K562 (cell line): ENCODE results near the gene SHLD2. TPM values are rescaled to one million over a fixed set of nuclear protein-coding genes. Genes with fewer than 3 reads are reported as not detected.

ENCODE experiments used
- ATAC-seq: fragments of 200-7000 bp; cut with Tn5 transposase; 3 replicates; pipeline ENCODE4 v1.9.1; 2020; ENCODE audit warnings: moderate library complexity
- BruUV-seq: library from RNA; stranded (reverse); fragments of 400-500 nt; replicated peaks from 2 replicates; lab custom pipeline; 2021; lab: Mats Ljungman, UMichigan
- CTCF ChIA-PET: fragments of 300-600 bp; formaldehyde crosslinking; extraction: SDS; loops from one replicate; lab custom pipeline; 2021; ENCODE audit warnings: low intra/inter-chr PET ratio; lab: Yijun Ruan, JAX
- POLR2A ChIA-PET: fragments of 300-600, 350-650 bp; sonication (Branson Sonifier 250); formaldehyde crosslinking; extraction: SDS; loops from one replicate; lab custom pipeline; 2021; ENCODE audit warnings: antibody characterized with exemption, inconsistent platforms; lab: Yijun Ruan, JAX
- DNase-seq, 4 experiments: peaks; one replicate each; pipeline versions ENCODE4 v3.0.0 to v3.0.0-alpha.2; 2011 to 2018; ENCODE audit warnings: low spot score in 3 of 4, mixed read lengths in 3 of 4; ENCODE audit errors: extremely low read depth in 1 of 4
- FAIRE-seq: peaks from 2 replicates; lab custom pipeline; 2011; peaks lifted over from hg19 to GRCh38; lab: Jason Lieb, UNC
- H2AFZ ChIP-seq: 2 replicates; pipeline ENCODE4 v1.6.0; 2011; ENCODE audit warnings: low read depth, low read length, control low read depth, inconsistent platforms
- H3K27ac ChIP-seq: fragments of 200-600 bp; 3 replicates; pipeline ENCODE4 v1.8.0; 2011; ENCODE audit warnings: low read depth, mild to moderate bottlenecking, control low read depth, inconsistent platforms, low read length, moderate library complexity, mixed read lengths; ENCODE audit errors: extremely low read depth
- H3K27me3 ChIP-seq, 2 experiments: fragments of 300-600 bp in 1 of 2; 2 replicates in 1 of 2; 3 replicates in 1 of 2; pipeline versions ENCODE4 v1.6.0 to v1.8.0; 2011; ENCODE audit warnings: inconsistent platforms in 2 of 2, low read length in 2 of 2, mild to moderate bottlenecking in 1 of 2, mixed read lengths in 1 of 2, moderate library complexity in 1 of 2; ENCODE audit not compliant: control insufficient read depth in 2 of 2, insufficient read depth in 2 of 2
- H3K36me3 ChIP-seq: fragments of 300-600 bp; 3 replicates; pipeline ENCODE4 v1.8.0; 2011; ENCODE audit warnings: mild to moderate bottlenecking, low read length, inconsistent platforms; ENCODE audit not compliant: control insufficient read depth, insufficient read depth
- H3K4me1 ChIP-seq, 2 experiments: fragments of 200-600 bp in 1 of 2; replicated peaks in 1 of 2; 2 replicates in 1 of 2; 3 replicates in 1 of 2; pipeline versions ENCODE4 v1.5.1 to v1.8.0; 2011; ENCODE audit warnings: inconsistent platforms in 2 of 2, low read length in 2 of 2, mild to moderate bottlenecking in 1 of 2, mixed read lengths in 1 of 2, moderate library complexity in 1 of 2; ENCODE audit not compliant: control insufficient read depth in 2 of 2, insufficient read depth in 2 of 2
- H3K4me2 ChIP-seq: 2 replicates; pipeline ENCODE4 v1.6.1; 2011; ENCODE audit warnings: low read length, control low read depth, inconsistent platforms, mixed read lengths; ENCODE audit not compliant: insufficient read depth
- H3K4me3 ChIP-seq: fragments of 200-600 bp; sonication (generic), shearing (Covaris generic); 2 replicates; pipeline ENCODE4 v1.5.1; 2016; ENCODE audit warnings: control low read depth, inconsistent platforms
- H3K79me2 ChIP-seq: fragments of 200-600 bp; 3 replicates; pipeline ENCODE4 v1.8.0; 2011; ENCODE audit warnings: low read length, inconsistent platforms; ENCODE audit not compliant: control insufficient read depth, insufficient read depth
- H3K9ac ChIP-seq, 2 experiments: 2 replicates each; pipeline versions ENCODE4 v1.6.0 to v1.6.1; 2011; ENCODE audit warnings: low read depth in 2 of 2, low read length in 2 of 2, control low read depth in 1 of 2, inconsistent platforms in 1 of 2, mild to moderate bottlenecking in 1 of 2, mixed read lengths in 1 of 2; ENCODE audit not compliant: insufficient read depth in 1 of 2
- H3K9me1 ChIP-seq: one replicate; pipeline ENCODE4 v1.6.0; 2011; ENCODE audit warnings: inconsistent platforms, mild to moderate bottlenecking, low read length, moderate library complexity; ENCODE audit not compliant: control insufficient read depth, insufficient read depth
- H3K9me3 ChIP-seq: replicated peaks from 2 replicates; pipeline ENCODE4 v1.5.1; 2011; ENCODE audit warnings: low read depth, low read length, inconsistent platforms; ENCODE audit not compliant: control insufficient read depth, insufficient read depth
- H4K20me1 ChIP-seq: replicated peaks from 2 replicates; pipeline ENCODE4 v1.6.1; 2011; ENCODE audit warnings: low read length, inconsistent platforms, mixed read lengths; ENCODE audit not compliant: control insufficient read depth, insufficient read depth
- E2F8 ChIP-seq: fragments of 450-650 bp; IDR thresholded peaks from 2 replicates; pipeline ENCODE4 v1.7.1; 2018; ENCODE audit warnings: mild to moderate bottlenecking, low read depth; ENCODE audit not compliant: partially characterized antibody
- NFXL1 ChIP-seq: fragments of 450-650 bp; formaldehyde crosslinking; IDR thresholded peaks from 2 replicates; pipeline ENCODE4 v1.4.0; 2021; ENCODE audit warnings: mild to moderate bottlenecking
- SMAD3 ChIP-seq: fragments of 450-650 bp; formaldehyde crosslinking; conservative IDR thresholded peaks from 2 replicates; pipeline ENCODE4 v1.4.0; 2020; ENCODE audit warnings: mild to moderate bottlenecking
- ZBED1 ChIP-seq: IDR thresholded peaks from 2 replicates; pipeline ENCODE4 v1.6.1; 2014
- ZFP30 ChIP-seq: fragments of 250-450 bp; sonication (Bioruptor Pico); IDR thresholded peaks from 2 replicates; pipeline ENCODE4 v1.8.0; 2022; ENCODE audit warnings: moderate library complexity, mild to moderate bottlenecking, inconsistent platforms, borderline replicate concordance
- WGBS: fragments of 100-300 bp; shearing (Covaris generic); methylation state at CpG from one replicate; pipeline ENCODE4 v1.1.6; 2016; ENCODE audit warnings: low coverage, mixed read lengths; ENCODE audit not compliant: insufficient coverage; ENCODE audit errors: missing lambda C conversion rate; 5-methylcytosine and 5-hydroxymethylcytosine counted together
- in situ Hi-C: fragments of 300-500 bp; cut with MboI; formaldehyde crosslinking; loops from 4 replicates; pipeline ENCODE4 v1.15.0; 2018; ENCODE audit warnings: inconsistent platforms, mixed read lengths
- intact Hi-C: fragments of 100-400 bp; cut with micrococcal nuclease; formaldehyde crosslinking; loops from 2 replicates; pipeline ENCODE4 v1.14.2; 2022
- polyA plus RNA-seq, 8 experiments: library from polyadenylated mRNA; depleted of rRNA in 4 of 8; stranded (reverse) in 5 of 8; unstranded in 3 of 8; fragments of >200 nt; fragmentation: Nextera tagmentation in 2 of 8; fragmentation: Illumina TruSeq in 1 of 8; extraction: Ambion mirVana in 2 of 8; extraction: Trizol in 1 of 8; gene quantifications; 2 replicates each; pipeline versions ENCODE4 v1.2.1 to v1.2.3, GENCODE V29; 2011 to 2014; ENCODE audit warnings: inconsistent platforms in 1 of 8, missing spikeins in 1 of 8
- total RNA-seq, 7 experiments: library from RNA; depleted of rRNA in 6 of 7; stranded (reverse); fragments of >200 nt in 6 of 7; fragmentation: Illumina TruSeq in 2 of 7; extraction: Trizol in 2 of 7; gene quantifications; 2 replicates each; pipeline versions ENCODE4 v1.2.1 to v1.2.3, GENCODE V29; 2011 to 2021; ENCODE audit warnings: low replicate concordance in 1 of 7
- TF ChIP-seq, protein P1 (sequence below): fragments of 200-600 bp; sonication (generic); IDR thresholded peaks from one replicate; pipeline ENCODE4 v1.6.1; 2012; ENCODE audit warnings: mild to moderate bottlenecking, low read depth, low read length, inconsistent platforms

Gene SHLD2
- total and polyA plus RNA-seq, 9 of the 15 experiments (the other 6 are each of a cell fraction or from before 2014, with no cell fraction given): 21.6 to 51.2 (median 39.4) TPM

DNA sequence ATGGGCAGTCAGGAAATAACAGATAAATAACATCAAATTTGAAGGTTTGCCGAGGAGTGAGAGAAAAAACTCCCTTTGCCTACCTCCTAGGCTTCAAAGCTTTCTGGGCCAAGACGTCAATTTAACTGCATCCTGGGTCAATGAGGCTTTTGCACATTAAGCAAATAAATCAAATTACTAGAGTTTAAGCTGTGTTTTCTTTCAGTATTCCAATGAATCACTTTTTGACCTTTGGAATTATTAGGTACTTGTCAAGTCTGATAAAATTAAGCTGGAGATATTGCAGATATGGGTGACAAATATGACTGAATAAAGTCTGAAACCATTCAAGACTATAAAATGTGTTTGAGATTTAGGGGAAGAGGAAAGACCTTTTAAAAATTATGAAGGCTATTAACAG is 22.6 kb upstream of the SHLD2 start:
- no TSS peak for BruUV-seq
- 43% methylated on average over 1 of the region's 2 CpGs for WGBS
- TF ChIP-seq E2F8 (no peak), SMAD3 (no peak), ZBED1 (no peak), NFXL1 (CRISPR knock-in tag) (no peak), ZFP30 (CRISPR knock-in tag) (no peak)
- TF ChIP-seq, protein P1, sequence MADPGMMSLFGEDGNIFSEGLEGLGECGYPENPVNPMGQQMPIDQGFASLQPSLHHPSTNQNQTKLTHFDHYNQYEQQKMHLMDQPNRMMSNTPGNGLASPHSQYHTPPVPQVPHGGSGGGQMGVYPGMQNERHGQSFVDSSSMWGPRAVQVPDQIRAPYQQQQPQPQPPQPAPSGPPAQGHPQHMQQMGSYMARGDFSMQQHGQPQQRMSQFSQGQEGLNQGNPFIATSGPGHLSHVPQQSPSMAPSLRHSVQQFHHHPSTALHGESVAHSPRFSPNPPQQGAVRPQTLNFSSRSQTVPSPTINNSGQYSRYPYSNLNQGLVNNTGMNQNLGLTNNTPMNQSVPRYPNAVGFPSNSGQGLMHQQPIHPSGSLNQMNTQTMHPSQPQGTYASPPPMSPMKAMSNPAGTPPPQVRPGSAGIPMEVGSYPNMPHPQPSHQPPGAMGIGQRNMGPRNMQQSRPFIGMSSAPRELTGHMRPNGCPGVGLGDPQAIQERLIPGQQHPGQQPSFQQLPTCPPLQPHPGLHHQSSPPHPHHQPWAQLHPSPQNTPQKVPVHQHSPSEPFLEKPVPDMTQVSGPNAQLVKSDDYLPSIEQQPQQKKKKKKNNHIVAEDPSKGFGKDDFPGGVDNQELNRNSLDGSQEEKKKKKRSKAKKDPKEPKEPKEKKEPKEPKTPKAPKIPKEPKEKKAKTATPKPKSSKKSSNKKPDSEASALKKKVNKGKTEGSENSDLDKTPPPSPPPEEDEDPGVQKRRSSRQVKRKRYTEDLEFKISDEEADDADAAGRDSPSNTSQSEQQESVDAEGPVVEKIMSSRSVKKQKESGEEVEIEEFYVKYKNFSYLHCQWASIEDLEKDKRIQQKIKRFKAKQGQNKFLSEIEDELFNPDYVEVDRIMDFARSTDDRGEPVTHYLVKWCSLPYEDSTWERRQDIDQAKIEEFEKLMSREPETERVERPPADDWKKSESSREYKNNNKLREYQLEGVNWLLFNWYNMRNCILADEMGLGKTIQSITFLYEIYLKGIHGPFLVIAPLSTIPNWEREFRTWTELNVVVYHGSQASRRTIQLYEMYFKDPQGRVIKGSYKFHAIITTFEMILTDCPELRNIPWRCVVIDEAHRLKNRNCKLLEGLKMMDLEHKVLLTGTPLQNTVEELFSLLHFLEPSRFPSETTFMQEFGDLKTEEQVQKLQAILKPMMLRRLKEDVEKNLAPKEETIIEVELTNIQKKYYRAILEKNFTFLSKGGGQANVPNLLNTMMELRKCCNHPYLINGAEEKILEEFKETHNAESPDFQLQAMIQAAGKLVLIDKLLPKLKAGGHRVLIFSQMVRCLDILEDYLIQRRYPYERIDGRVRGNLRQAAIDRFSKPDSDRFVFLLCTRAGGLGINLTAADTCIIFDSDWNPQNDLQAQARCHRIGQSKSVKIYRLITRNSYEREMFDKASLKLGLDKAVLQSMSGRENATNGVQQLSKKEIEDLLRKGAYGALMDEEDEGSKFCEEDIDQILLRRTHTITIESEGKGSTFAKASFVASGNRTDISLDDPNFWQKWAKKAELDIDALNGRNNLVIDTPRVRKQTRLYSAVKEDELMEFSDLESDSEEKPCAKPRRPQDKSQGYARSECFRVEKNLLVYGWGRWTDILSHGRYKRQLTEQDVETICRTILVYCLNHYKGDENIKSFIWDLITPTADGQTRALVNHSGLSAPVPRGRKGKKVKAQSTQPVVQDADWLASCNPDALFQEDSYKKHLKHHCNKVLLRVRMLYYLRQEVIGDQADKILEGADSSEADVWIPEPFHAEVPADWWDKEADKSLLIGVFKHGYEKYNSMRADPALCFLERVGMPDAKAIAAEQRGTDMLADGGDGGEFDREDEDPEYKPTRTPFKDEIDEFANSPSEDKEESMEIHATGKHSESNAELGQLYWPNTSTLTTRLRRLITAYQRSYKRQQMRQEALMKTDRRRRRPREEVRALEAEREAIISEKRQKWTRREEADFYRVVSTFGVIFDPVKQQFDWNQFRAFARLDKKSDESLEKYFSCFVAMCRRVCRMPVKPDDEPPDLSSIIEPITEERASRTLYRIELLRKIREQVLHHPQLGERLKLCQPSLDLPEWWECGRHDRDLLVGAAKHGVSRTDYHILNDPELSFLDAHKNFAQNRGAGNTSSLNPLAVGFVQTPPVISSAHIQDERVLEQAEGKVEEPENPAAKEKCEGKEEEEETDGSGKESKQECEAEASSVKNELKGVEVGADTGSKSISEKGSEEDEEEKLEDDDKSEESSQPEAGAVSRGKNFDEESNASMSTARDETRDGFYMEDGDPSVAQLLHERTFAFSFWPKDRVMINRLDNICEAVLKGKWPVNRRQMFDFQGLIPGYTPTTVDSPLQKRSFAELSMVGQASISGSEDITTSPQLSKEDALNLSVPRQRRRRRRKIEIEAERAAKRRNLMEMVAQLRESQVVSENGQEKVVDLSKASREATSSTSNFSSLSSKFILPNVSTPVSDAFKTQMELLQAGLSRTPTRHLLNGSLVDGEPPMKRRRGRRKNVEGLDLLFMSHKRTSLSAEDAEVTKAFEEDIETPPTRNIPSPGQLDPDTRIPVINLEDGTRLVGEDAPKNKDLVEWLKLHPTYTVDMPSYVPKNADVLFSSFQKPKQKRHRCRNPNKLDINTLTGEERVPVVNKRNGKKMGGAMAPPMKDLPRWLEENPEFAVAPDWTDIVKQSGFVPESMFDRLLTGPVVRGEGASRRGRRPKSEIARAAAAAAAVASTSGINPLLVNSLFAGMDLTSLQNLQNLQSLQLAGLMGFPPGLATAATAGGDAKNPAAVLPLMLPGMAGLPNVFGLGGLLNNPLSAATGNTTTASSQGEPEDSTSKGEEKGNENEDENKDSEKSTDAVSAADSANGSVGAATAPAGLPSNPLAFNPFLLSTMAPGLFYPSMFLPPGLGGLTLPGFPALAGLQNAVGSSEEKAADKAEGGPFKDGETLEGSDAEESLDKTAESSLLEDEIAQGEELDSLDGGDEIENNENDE: no peak

More for the DNA sequence above, 22.6 kb upstream of the SHLD2 start:
- H2AFZ ChIP-seq: no peak overlapping the region
- H3K79me2 ChIP-seq: no peaks in the 10 kb centered on the region
- H4K20me1 ChIP-seq: no peaks in the 10 kb centered on the region
- peaks cover 45% of the 10 kb centered on the region; the same call in 2 of the 3 replicates for H3K36me3 ChIP-seq
- no peaks in the 10 kb centered on the region for H3K9me1 ChIP-seq
- H3K9ac ChIP-seq: no peak overlapping the region
- H3K27ac ChIP-seq: no peak overlapping the region
- no peaks in the 10 kb centered on the region for H3K27me3 ChIP-seq
- H3K9me3 ChIP-seq: no peaks in the 10 kb centered on the region
- no peaks in the 10 kb centered on the region for H3K4me1 ChIP-seq
- intact Hi-C loops: no loop called here
- ChIA-PET CTCF (no interaction called here), POLR2A (interaction anchor here (0.6 to 1.0 kb wide), 2 partner anchors 14 to 17 kb away, joined by 3 to 4 read pairs; no protein-coding TSS in a partner anchor)
- no peak for ATAC-seq
- H3K4me2 ChIP-seq: no peak overlapping the region
- in situ Hi-C loops: no loop called here
- no peak overlapping the region for H3K4me3 ChIP-seq
- no peak for DNase-seq
- FAIRE-seq: no peak
